CD4-positive, alpha-beta T cell (primary cell): ENCODE results near the gene NUP160. TPM values are rescaled to one million over a fixed set of nuclear protein-coding genes. Genes with fewer than 3 reads are reported as not detected.

Experiments
- ATAC-seq: fragments of 200-7000 bp; cut with Tn5 transposase; one replicate; pipeline ENCODE4 v1.10.0; 2022; ENCODE audit warnings: mild to moderate bottlenecking; ENCODE audit not compliant: poor library complexity
- CTCF ChIA-PET: fragments of 350-600 bp; sonication (Branson Sonifier 250); formaldehyde crosslinking; loops from one replicate; lab custom pipeline; 2021; ENCODE audit warnings: antibody characterized with exemption, inconsistent platforms; lab: Charles Lee
- POLR2A ChIA-PET: fragments of 350-600 bp; sonication (Branson Sonifier 250); formaldehyde crosslinking; loops from one replicate; lab custom pipeline; 2021; ENCODE audit warnings: antibody characterized with exemption, inconsistent platforms; lab: Charles Lee
- DNase-seq, 14 experiments: peaks; one replicate each; pipeline ENCODE4 v3.0.0-alpha.2; 2013 to 2020; ENCODE audit warnings: mixed read lengths in 2 of 14
- H3K27ac ChIP-seq, 2 donors: one replicate each; pipeline versions ENCODE4 v1.5.1 to v1.7.0; 2013; ENCODE audit warnings: low read length in 2 of 2, low read depth in 1 of 2, mild to moderate bottlenecking in 1 of 2
- H3K27me3 ChIP-seq, 2 experiments: 1 replicate in 1 of 2; 2 replicates in 1 of 2; pipeline versions ENCODE4 v1.6.1 to v1.7.0; 2013; ENCODE audit warnings: low read length in 2 of 2, control low read depth in 1 of 2, mild to moderate bottlenecking in 1 of 2, moderate library complexity in 1 of 2; ENCODE audit not compliant: insufficient read depth in 2 of 2, control insufficient read depth in 1 of 2
- H3K36me3 ChIP-seq: one replicate; pipeline ENCODE4 v1.6.1; 2013; ENCODE audit warnings: low read length, control low read depth; ENCODE audit not compliant: insufficient read depth
- H3K4me1 ChIP-seq: one replicate; pipeline ENCODE4 v1.6.1; 2013; ENCODE audit warnings: low read length, control low read depth; ENCODE audit not compliant: insufficient read depth
- H3K4me3 ChIP-seq: one replicate; pipeline ENCODE4 v1.5.1; 2013; ENCODE audit warnings: mild to moderate bottlenecking, low read length, moderate library complexity
- H3K9me3 ChIP-seq, 2 experiments: 1 replicate in 1 of 2; 2 replicates in 1 of 2; pipeline versions ENCODE4 v1.6.1 to v1.7.0; 2013; ENCODE audit warnings: low read length in 2 of 2, mild to moderate bottlenecking in 2 of 2, control low read depth in 1 of 2, moderate library complexity in 1 of 2; ENCODE audit not compliant: control insufficient read depth in 1 of 2, insufficient read depth in 1 of 2
- H3K27ac Mint-ChIP-seq: one replicate; pipeline ENCODE4 v1.8.0; 2020; ENCODE audit warnings: mixed read lengths
- H3K27me3 Mint-ChIP-seq: one replicate; pipeline ENCODE4 v1.8.0; 2021; ENCODE audit warnings: mixed read lengths
- H3K36me3 Mint-ChIP-seq: one replicate; pipeline ENCODE4 v1.8.0; 2021; ENCODE audit warnings: low read depth, mixed read lengths
- H3K4me1 Mint-ChIP-seq: one replicate; pipeline ENCODE4 v1.8.0; 2021; ENCODE audit warnings: low read depth, mixed read lengths
- H3K4me3 Mint-ChIP-seq: one replicate; pipeline ENCODE4 v1.8.0; 2020; ENCODE audit warnings: mild to moderate bottlenecking, mixed read lengths
- H3K9me3 Mint-ChIP-seq: one replicate; pipeline ENCODE4 v1.8.0; 2020; ENCODE audit warnings: mixed read lengths
- CTCF ChIP-seq: fragments of 200-600 bp; IDR thresholded peaks from one replicate; pipeline ENCODE4 v1.8.0; 2022; ENCODE audit warnings: antibody characterized with exemption, mild to moderate bottlenecking
- intact Hi-C, 2 experiments: fragments of 100-400 bp; cut with DNase I in 1 of 2; cut with micrococcal nuclease in 1 of 2; formaldehyde crosslinking; loops; one replicate each; pipeline versions ENCODE4 v1.15.1 to v1.9.0; 2023 to 2025; cut with DNase I, micrococcal nuclease
- total RNA-seq, 174 experiments: library from RNA in 2 of 174; stranded (reverse) in 2 of 174; gene quantifications; one replicate each; pipeline ENCODE4 v1.2.3 and lab custom pipeline; 2021 to 2026

Gene NUP160
- total RNA-seq, 2 experiments from 2014 or later, result 41.9 to 47.9 TPM

- DNase-seq (no peak), ATAC-seq (no peak)
- TF ChIP-seq CTCF, result no peak
- Histone ChIP-seq H3K4me1 (no peaks in the 10 kb centered on the region), H3K4me3 (no peak overlapping the region), H3K27ac (no peak overlapping the region), H3K36me3 (peaks cover 89% of the 10 kb centered on the region), H3K9me3 (no peaks in the 10 kb centered on the region), H3K27me3 (no peaks in the 10 kb centered on the region)
- intact Hi-C loops, result no loop called here
- POLR2A ChIA-PET, result no interaction called here
- Mint-ChIP-seq H3K36me3 (peaks cover 88% of the 10 kb centered on the region), H3K4me1 (no peaks in the 10 kb centered on the region), H3K27me3 (no peaks in the 10 kb centered on the region), H3K27ac (no peak overlapping the region), H3K9me3 (no peaks in the 10 kb centered on the region), H3K4me3 (no peak overlapping the region)
- CTCF ChIA-PET, result no interaction called here
Observed at GRCh38 chr11:47786373-47786772, 61.8 kb downstream of the NUP160 start.

GRCh38 chr11:47784785-47785381, 63.3 kb downstream of the NUP160 start:
- Histone ChIP-seq H3K27me3 (no peaks in the 10 kb centered on the region), H3K36me3 (peaks cover 87% of the 10 kb centered on the region), H3K4me1 (no peaks in the 10 kb centered on the region), H3K9me3 (no peaks in the 10 kb centered on the region), H3K4me3 (no peak overlapping the region), H3K27ac (no peak overlapping the region)
- H3K4me1 Mint-ChIP-seq, result no peaks in the 10 kb centered on the region
- ChIA-PET POLR2A (interaction anchor here (1.2 kb wide), 1 partner anchor 17 kb away, joined by 4 read pairs; no protein-coding TSS in a partner anchor), CTCF (no interaction called here)
- intact Hi-C loops, result no loop called here
- no peak overlapping the region for H3K4me3 Mint-ChIP-seq
- DNase-seq (no peak), ATAC-seq (no peak)
- H3K27me3 Mint-ChIP-seq, result no peaks in the 10 kb centered on the region
- H3K9me3 Mint-ChIP-seq, result no peaks in the 10 kb centered on the region
- no peak overlapping the region for H3K27ac Mint-ChIP-seq
- H3K36me3 Mint-ChIP-seq, result peaks cover 81% of the 10 kb centered on the region
- no peak for TF ChIP-seq CTCF

- Mint-ChIP-seq H3K4me3 (no peak overlapping the region), H3K27me3 (no peaks in the 10 kb centered on the region), H3K9me3 (no peaks in the 10 kb centered on the region), H3K36me3 (peaks cover 82% of the 10 kb centered on the region), H3K27ac (no peak overlapping the region), H3K4me1 (no peaks in the 10 kb centered on the region)
- Histone ChIP-seq H3K27me3 (no peaks in the 10 kb centered on the region), H3K4me3 (no peak overlapping the region), H3K9me3 (no peaks in the 10 kb centered on the region), H3K36me3 (peaks cover 92% of the 10 kb centered on the region), H3K27ac (no peak overlapping the region), H3K4me1 (no peaks in the 10 kb centered on the region)
- CTCF ChIA-PET, result no interaction called here
- intact Hi-C loops, result no loop called here
- TF ChIP-seq CTCF, result no peak
- POLR2A ChIA-PET, result no interaction called here
- no peak for ATAC-seq
- DNase-seq, result no peak
Observed at GRCh38 chr11:47783087-47783610, 65.0 kb downstream of the NUP160 start.
